Thyroid gland (tissue), 4 donors: Measurements from ENCODE around the gene FITM1.

ENCODE experiments used
- CTCF ChIP-seq, 6 experiments: fragments of 200-600 bp in 3 of 6; fragments of 450-650 bp in 3 of 6; sonication (generic) in 3 of 6; IDR thresholded peaks; one replicate each; pipeline ENCODE4 v1.5.1; 2016 to 2019; ENCODE audit warnings: antibody characterized with exemption in 6 of 6, mild to moderate bottlenecking in 2 of 6, inconsistent platforms in 1 of 6, moderate library complexity in 1 of 6
- POLR2A ChIP-seq, 2 donors: fragments of 450-650 bp; IDR thresholded peaks; one replicate each; pipeline ENCODE4 v1.6.1; 2017; ENCODE audit warnings: antibody characterized with exemption in 2 of 2, mild to moderate bottlenecking in 2 of 2, moderate library complexity in 1 of 2

DNA sequence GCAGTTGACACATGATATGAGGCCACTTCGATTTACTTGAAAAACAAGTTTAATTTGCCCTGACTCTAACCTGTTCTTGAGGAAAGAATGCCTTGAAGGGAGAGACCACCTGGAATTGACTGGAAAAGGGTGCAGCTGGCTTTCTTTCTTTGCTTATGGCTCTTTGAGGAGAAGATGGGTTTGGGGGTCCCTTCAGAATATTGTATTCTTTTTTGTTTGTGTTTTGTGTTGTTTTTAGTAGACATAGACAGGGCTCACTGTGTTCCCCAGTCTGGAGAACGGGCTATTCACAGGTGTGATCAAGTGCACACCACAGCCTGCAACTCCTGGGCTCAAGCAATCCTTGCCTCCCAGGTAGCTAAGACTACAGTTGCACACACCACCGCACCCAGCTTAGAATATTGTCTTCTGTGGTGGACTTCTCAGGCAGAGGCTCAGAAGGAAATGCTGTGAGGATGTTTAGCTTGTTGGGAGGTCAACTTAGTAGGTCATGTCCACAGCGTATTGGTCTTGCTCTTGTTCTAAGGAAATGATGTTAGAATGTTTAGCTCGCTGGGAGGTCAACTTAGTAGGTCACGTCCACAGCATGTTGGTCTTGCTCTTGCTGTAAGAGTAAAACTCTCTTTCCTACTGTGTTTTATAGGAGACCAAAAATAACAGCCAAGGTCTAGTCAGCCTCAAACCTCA lies 14.2 kb upstream of the FITM1 start:
- no peak for TF ChIP-seq CTCF (IDR thresholded peaks at IDR 0.05)
- TF ChIP-seq POLR2A (IDR thresholded peaks at IDR 0.05), result no peak
